Measurements from ENCODE around the gene C5orf58.

DNA sequence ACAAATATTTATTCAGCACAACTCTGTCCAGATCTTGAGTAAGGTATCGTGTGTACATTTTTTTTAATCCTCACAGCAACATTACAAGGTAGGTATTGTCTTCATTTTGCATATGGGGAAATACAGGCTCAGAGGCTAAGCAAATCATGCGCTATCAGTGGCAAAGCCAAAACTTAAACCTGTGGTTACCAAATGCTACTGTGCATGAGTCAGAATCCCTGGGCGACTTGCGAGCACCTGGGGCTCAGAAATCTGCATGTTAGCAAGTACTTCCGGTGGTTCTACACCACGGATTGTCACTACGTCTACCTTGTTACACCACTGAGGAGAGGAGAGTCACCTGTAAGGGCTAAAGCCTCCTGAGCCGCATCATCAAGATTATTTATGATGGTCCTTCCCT is 21.3 kb downstream of the C5orf58 start:
- TF ChIP-seq, protein P1, sequence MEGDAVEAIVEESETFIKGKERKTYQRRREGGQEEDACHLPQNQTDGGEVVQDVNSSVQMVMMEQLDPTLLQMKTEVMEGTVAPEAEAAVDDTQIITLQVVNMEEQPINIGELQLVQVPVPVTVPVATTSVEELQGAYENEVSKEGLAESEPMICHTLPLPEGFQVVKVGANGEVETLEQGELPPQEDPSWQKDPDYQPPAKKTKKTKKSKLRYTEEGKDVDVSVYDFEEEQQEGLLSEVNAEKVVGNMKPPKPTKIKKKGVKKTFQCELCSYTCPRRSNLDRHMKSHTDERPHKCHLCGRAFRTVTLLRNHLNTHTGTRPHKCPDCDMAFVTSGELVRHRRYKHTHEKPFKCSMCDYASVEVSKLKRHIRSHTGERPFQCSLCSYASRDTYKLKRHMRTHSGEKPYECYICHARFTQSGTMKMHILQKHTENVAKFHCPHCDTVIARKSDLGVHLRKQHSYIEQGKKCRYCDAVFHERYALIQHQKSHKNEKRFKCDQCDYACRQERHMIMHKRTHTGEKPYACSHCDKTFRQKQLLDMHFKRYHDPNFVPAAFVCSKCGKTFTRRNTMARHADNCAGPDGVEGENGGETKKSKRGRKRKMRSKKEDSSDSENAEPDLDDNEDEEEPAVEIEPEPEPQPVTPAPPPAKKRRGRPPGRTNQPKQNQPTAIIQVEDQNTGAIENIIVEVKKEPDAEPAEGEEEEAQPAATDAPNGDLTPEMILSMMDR (IDR thresholded peaks at IDR 0.05; ENCODE audit: poor library complexity, severe bottlenecking), result no peak
- TF ChIP-seq EP300 (conservative IDR thresholded peaks at IDR 0.05; ENCODE audit: poor library complexity, severe bottlenecking), result no peak
